IMR-90 (cell line): Measurements from ENCODE around the gene FOXO6.

Experiments used
- CTCF ChIP-seq: conservative IDR thresholded peaks from 2 replicates; pipeline ENCODE4 v1.5.1; 2012; ENCODE audit warnings: mild to moderate bottlenecking, low read depth, low read length, improper control_type of control experiment
- FOS ChIP-seq: fragments of 150-350 bp; IDR thresholded peaks from 2 replicates; pipeline ENCODE4 v1.6.1; 2016; ENCODE audit warnings: low read depth, low read length
- MXI1 ChIP-seq: IDR thresholded peaks from 2 replicates; pipeline ENCODE4 v1.6.1; 2012; ENCODE audit warnings: low read depth, mild to moderate bottlenecking, low read length, moderate library complexity, borderline replicate concordance
- POLR2A ChIP-seq: IDR thresholded peaks from 2 replicates; pipeline ENCODE4 v1.6.1; 2012; ENCODE audit warnings: mild to moderate bottlenecking, low read depth, low read length
- RFX5 ChIP-seq: IDR thresholded peaks from 2 replicates; pipeline ENCODE4 v1.8.0; 2012; ENCODE audit warnings: low read depth, mild to moderate bottlenecking, low read length, moderate library complexity

GRCh38 chr1:41343790-41344699 is 17.2 kb upstream of the FOXO6 start:
- TF ChIP-seq RFX5 (no peak), CTCF (no peak), FOS (no peak), MXI1 (no peak), POLR2A (no peak)
